Measurements from ENCODE around the gene TMTC2. TPM values are rescaled to one million over a fixed set of nuclear protein-coding genes. Genes with fewer than 3 reads are reported as not detected.

Gene TMTC2
- total and polyA plus RNA-seq, 2 experiments from 2014 or later, result 1.5 to 12.0 TPM

DNA sequence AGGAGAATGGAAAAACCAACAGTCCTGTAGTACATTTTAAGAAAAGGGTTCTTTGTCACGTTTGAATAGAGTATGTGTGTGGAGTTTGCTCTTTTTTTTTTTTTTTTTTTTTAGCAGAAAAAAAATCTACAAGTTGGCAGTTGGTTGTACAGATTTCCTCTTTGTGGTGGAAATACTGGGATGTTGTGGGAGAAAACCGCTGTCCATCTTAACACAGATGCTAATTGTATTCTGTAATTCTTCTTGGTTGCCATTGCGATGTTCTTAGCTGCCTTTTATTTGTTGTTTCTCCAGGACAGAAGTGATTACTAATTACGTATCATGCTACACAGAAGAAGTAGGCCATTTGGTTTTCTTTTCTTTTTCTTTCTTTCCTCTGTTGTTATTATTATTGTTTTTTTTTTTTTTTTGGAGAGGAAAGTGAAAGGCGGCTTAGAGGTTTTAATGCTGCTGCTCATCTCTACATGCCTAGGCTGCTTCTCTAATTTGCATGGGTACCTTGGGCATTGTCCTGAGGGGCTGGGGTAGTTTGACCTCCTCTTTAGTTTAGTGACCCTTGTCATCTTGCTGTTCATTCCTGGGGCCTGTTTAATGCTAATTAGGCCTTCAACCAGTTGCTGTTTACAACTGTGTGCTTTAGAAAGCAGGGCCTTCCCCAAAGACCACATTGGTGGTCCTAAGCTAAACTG is 94.7 kb downstream of the TMTC2 start:
- no peaks in the 10 kb centered on the region for H3K27me3 ChIP-seq
- no peaks in the 10 kb centered on the region for H3K36me3 ChIP-seq (replicated peaks; ENCODE audit: insufficient read depth, low read depth)
- H3K9me2 ChIP-seq (replicated peaks; ENCODE audit: insufficient read depth), result no peaks in the 10 kb centered on the region
- no peaks in the 10 kb centered on the region for H3K79me2 ChIP-seq
- no peaks in the 10 kb centered on the region for H3K9me3 ChIP-seq (ENCODE audit: low read depth)
- 67% methylated on average over 5 of the region's 5 CpGs for WGBS (ENCODE audit: low lambda C conversion rate, missing lambda C conversion rate)
- H3K4me3 ChIP-seq, result no peak overlapping the region
- no peak overlapping the region for H2AFZ ChIP-seq
- H3K27ac ChIP-seq, result no peak overlapping the region
- DNase-seq (ENCODE audit: low spot score), result no peak
- TF ChIP-seq EZH2 (IDR thresholded peaks at IDR 0.05; ENCODE audit: borderline replicate concordance) (no peak), EZH2phosphoT487 (IDR thresholded peaks at IDR 0.05; ENCODE audit: low read depth, severe bottlenecking, unreplicated experiment) (no peak)
- TF ChIP-seq, protein P1, sequence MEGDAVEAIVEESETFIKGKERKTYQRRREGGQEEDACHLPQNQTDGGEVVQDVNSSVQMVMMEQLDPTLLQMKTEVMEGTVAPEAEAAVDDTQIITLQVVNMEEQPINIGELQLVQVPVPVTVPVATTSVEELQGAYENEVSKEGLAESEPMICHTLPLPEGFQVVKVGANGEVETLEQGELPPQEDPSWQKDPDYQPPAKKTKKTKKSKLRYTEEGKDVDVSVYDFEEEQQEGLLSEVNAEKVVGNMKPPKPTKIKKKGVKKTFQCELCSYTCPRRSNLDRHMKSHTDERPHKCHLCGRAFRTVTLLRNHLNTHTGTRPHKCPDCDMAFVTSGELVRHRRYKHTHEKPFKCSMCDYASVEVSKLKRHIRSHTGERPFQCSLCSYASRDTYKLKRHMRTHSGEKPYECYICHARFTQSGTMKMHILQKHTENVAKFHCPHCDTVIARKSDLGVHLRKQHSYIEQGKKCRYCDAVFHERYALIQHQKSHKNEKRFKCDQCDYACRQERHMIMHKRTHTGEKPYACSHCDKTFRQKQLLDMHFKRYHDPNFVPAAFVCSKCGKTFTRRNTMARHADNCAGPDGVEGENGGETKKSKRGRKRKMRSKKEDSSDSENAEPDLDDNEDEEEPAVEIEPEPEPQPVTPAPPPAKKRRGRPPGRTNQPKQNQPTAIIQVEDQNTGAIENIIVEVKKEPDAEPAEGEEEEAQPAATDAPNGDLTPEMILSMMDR (IDR thresholded peaks at IDR 0.05; ENCODE audit: poor library complexity), result no peak
- H3K4me1 ChIP-seq (ENCODE audit: insufficient read depth), result no peaks in the 10 kb centered on the region
- H3K4me2 ChIP-seq, result no peak overlapping the region
- H4K20me1 ChIP-seq (ENCODE audit: insufficient read depth, poor library complexity, severe bottlenecking), result no peaks in the 10 kb centered on the region

DNA sequence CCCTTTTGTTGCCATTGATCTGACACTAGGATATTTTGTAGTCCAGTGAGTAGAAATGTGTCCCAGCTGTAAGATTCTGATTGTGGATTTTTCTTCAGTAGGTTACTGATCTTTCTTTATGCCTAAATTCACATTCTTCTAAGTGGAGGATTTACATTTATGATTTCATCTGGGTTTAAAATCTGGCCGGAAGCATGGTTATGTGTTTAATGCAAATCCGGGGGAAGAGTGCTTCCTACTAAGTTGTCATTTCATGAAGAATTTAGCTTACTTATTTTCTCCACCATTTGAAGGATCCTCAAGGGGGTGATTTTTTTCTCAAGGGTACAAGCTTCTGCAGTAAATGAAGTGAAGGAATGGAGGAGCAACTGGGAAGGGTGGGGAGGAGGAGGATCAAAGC is 96.7 kb downstream of the TMTC2 start:
- Histone ChIP-seq H3K9me3 (ENCODE audit: low read depth) (no peaks in the 10 kb centered on the region), H3K4me3 (no peak overlapping the region), H3K27ac (no peak overlapping the region), H3K9me2 (replicated peaks; ENCODE audit: insufficient read depth) (no peaks in the 10 kb centered on the region), H4K20me1 (ENCODE audit: insufficient read depth, poor library complexity, severe bottlenecking) (no peaks in the 10 kb centered on the region), H2AFZ (no peak overlapping the region), H3K4me1 (ENCODE audit: insufficient read depth) (no peaks in the 10 kb centered on the region), H3K27me3 (no peaks in the 10 kb centered on the region), H3K36me3 (replicated peaks; ENCODE audit: insufficient read depth, low read depth) (no peaks in the 10 kb centered on the region), H3K79me2 (no peaks in the 10 kb centered on the region), H3K4me2 (no peak overlapping the region)
- WGBS (ENCODE audit: low lambda C conversion rate, missing lambda C conversion rate), result 92% methylated on average over 2 of the region's 2 CpGs
- no peak for DNase-seq (ENCODE audit: low spot score)
- TF ChIP-seq EZH2phosphoT487 (IDR thresholded peaks at IDR 0.05; ENCODE audit: low read depth, severe bottlenecking, unreplicated experiment) (no peak), EZH2 (IDR thresholded peaks at IDR 0.05; ENCODE audit: borderline replicate concordance) (no peak)
- TF ChIP-seq, protein P1 (IDR thresholded peaks at IDR 0.05; ENCODE audit: poor library complexity), result no peak

DNA sequence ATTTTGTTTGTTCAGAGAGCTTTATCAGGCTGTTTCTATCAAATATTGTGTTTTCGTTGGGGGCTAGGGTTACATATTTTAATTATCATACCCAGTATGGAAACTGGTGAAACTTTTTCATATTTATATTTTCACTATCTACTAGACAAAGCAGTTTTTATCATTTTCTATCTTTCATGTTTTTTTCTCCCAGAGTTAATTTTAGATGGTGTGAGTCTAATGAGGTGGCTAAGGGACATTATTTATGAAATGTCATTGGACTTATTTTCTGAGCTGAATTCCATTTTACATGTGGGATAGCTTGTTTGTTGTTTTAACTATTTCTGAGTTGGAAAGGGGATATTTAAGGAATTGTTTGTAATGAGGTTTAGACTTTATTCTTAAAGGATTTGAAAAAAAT is 100.3 kb downstream of the TMTC2 start:
- H3K36me3 ChIP-seq (replicated peaks; ENCODE audit: insufficient read depth, low read depth), result no peaks in the 10 kb centered on the region
- no peak overlapping the region for H2AFZ ChIP-seq
- H3K9me3 ChIP-seq (ENCODE audit: low read depth), result no peaks in the 10 kb centered on the region
- H3K4me1 ChIP-seq (ENCODE audit: insufficient read depth), result no peaks in the 10 kb centered on the region
- no peaks in the 10 kb centered on the region for H4K20me1 ChIP-seq (ENCODE audit: insufficient read depth, poor library complexity, severe bottlenecking)
- no peaks in the 10 kb centered on the region for H3K27me3 ChIP-seq
- H3K9me2 ChIP-seq (replicated peaks; ENCODE audit: insufficient read depth), result no peaks in the 10 kb centered on the region
- 93% methylated on average over 1 of the region's 1 CpG for WGBS (ENCODE audit: low lambda C conversion rate, missing lambda C conversion rate)
- no peak overlapping the region for H3K27ac ChIP-seq
- no peak overlapping the region for H3K4me3 ChIP-seq
- TF ChIP-seq, protein P1 (IDR thresholded peaks at IDR 0.05; ENCODE audit: poor library complexity), result no peak
- TF ChIP-seq EZH2 (IDR thresholded peaks at IDR 0.05; ENCODE audit: borderline replicate concordance) (no peak), EZH2phosphoT487 (IDR thresholded peaks at IDR 0.05; ENCODE audit: low read depth, severe bottlenecking, unreplicated experiment) (no peak)
- no peak for DNase-seq (ENCODE audit: low spot score)
- no peak overlapping the region for H3K4me2 ChIP-seq
- no peaks in the 10 kb centered on the region for H3K79me2 ChIP-seq

Data from hepatocyte (in vitro differentiated cells).